Regular cardiac myocyte (primary cell): ENCODE data around the gene FAM32A. TPM values are rescaled to one million over a fixed set of nuclear protein-coding genes. Genes with fewer than 3 reads are reported as not detected.

Source experiments
- total RNA-seq: library from RNA; depleted of rRNA; stranded (reverse); fragments of >200 nt; gene quantifications from 2 replicates; pipeline ENCODE4 v1.2.3, GENCODE V29; 2014

FAM32A gene
- total RNA-seq: 110 and 113 TPM in 2 replicates

DNA sequence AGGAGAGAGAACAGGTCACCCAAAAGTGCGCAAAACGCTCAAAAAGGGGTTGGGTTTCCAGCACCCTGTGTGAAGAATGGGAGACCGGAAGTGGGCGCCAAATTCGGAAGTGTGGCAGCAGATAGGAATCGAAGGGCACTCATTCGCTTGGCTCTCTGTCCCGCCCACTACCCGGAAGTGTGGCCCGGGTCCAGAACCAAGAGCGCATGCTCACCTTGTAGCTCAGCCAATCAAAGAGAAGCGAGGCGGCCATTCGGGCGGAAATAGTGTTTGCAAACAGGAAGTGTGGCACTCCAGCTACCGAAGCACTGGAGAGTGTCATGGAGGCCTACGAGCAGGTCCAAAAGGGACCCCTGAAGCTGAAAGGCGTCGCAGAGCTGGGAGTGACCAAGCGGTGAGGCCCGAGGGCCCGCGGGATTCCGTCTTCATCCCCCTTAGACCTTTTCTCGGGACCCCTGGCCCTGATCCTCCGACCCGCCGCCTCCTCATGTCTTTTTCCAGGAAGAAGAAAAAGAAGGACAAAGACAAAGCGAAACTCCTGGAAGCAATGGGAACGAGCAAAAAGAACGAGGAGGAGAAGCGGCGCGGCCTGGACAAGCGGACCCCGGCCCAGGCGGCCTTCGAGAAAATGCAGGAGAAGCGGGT, at the start of gene FAM32A:
Gene FAM32A, plus strand, starts transcription at position 288 of the 645 bp plus-strand sequence. Its CDS starts 33 bp downstream, at position 321.

GRCh38 chr19:16143399-16144215, 41.6 kb upstream of the FAM32A start, which contains the start of gene HSH2D:
Gene HSH2D, plus strand, starts transcription at chr19:16143685. Its CDS starts 5,066 bp downstream, at chr19:16148751.

DNA sequence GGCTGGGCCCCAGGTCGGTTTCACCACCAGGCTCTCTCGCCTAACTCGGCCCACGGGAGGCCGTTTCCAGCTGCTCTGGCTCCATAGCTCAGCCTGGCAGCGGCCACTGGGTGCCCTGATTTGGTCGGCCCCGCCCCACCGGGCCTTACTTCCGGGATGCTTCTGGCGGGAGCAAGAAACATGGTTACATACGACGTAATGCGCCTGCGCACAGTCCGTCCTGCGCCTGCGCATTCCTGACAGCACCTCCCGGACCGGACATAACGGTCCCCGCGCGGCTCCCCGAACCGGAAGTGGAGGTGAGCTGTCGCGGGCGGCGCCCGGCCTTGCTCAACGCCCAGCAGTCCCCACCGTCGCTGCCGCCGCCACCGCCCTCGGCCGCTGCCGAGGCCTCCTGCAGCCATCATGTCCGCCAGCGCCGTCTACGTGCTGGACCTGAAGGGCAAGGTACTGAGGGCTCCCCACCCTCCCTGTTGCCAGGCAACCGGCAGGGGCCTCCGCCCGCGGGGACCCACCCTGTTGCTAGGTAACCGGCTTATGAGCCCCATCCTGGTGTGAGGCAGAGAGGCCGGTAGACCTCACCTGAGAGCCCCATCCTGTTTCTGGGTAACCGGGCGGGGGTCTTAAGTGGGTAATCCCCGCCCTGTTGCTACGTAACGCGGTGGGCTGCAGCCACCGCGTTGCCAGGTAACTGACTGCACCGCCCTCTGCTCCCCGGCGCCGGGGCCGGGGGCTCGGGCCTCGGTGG, 12.6 kb downstream of the FAM32A start, which contains the start of gene AP1M1:
Gene AP1M1, plus strand, starts transcription at position 290 of the 748 bp plus-strand sequence. Its CDS starts 116 bp downstream, at position 406.

Other genes with a start within 250 kb of the FAM32A start
- not detected in 2 replicates for gene OR10H4, start 236.4 kb upstream of the FAM32A start, total RNA-seq
- gene TPM4, start 108.9 kb upstream of the FAM32A start, total RNA-seq: 927 and 961 TPM in 2 replicates
- gene RAB8A, start 73.5 kb upstream of the FAM32A start, total RNA-seq: 37.8 and 82.6 TPM in 2 replicates
- not detected in 2 replicates for gene HSH2D, start 41.7 kb upstream of the FAM32A start, total RNA-seq
- not detected in 2 replicates for gene CIB3, start 11.9 kb upstream of the FAM32A start, total RNA-seq
- gene AP1M1, start 12.5 kb downstream of the FAM32A start, total RNA-seq: 56.4 and 96.6 TPM in 2 replicates
- gene KLF2, start 139.4 kb downstream of the FAM32A start, total RNA-seq: 1.7 and 5.6 TPM in 2 replicates